ENCODE measurements around the gene MEX3B.
"Not testable (repeated sequence)": the region's sequence is repeated elsewhere in the genome, so short reads cannot be mapped to it uniquely, and the experiment has no call there.

Gene MEX3B

GRCh38 chr15:82031871-82032270 lies 13.9 kb downstream of the MEX3B start:
- no peak for FAIRE-seq
- no peak for TF ChIP-seq TAF1 (IDR thresholded peaks at IDR 0.05; ENCODE audit: borderline replicate concordance, low read depth, low read length)
- TF ChIP-seq POLR2AphosphoS5 (IDR thresholded peaks at IDR 0.05; ENCODE audit: low read depth, low read length) = no peak
- no peak for TF ChIP-seq POLR2A (IDR thresholded peaks at IDR 0.05; ENCODE audit: low read depth, low read length)
- no peak for DNase-seq (ENCODE audit: insufficient read length)

- FAIRE-seq (no peak), DNase-seq (ENCODE audit: insufficient read length) (no peak)
- TF ChIP-seq TAF1 (IDR thresholded peaks at IDR 0.05; ENCODE audit: borderline replicate concordance, low read depth, low read length) = no peak
- TF ChIP-seq POLR2A (IDR thresholded peaks at IDR 0.05; ENCODE audit: low read depth, low read length) = no peak
- no peak for TF ChIP-seq POLR2AphosphoS5 (IDR thresholded peaks at IDR 0.05; ENCODE audit: low read depth, low read length)
Measured at GRCh38 chr15:82030176-82030575, 15.6 kb downstream of the MEX3B start.

GRCh38 chr15:82028163-82028562 lies 17.7 kb downstream of the MEX3B start:
- not testable (repeated sequence) for DNase-seq (ENCODE audit: insufficient read length); FAIRE-seq

GRCh38 chr15:82021992-82022391 lies 23.8 kb downstream of the MEX3B start:
- DNase-seq (ENCODE audit: insufficient read length) (no peak), FAIRE-seq (no peak)
- TF ChIP-seq POLR2A (IDR thresholded peaks at IDR 0.05; ENCODE audit: low read depth, low read length) (no peak), POLR2AphosphoS5 (IDR thresholded peaks at IDR 0.05; ENCODE audit: low read depth, low read length) (no peak), TAF1 (IDR thresholded peaks at IDR 0.05; ENCODE audit: borderline replicate concordance, low read depth, low read length) (no peak)

- no peak for DNase-seq (ENCODE audit: insufficient read length)
- no peak for TF ChIP-seq POLR2A (IDR thresholded peaks at IDR 0.05; ENCODE audit: low read depth, low read length)
- no peak for TF ChIP-seq POLR2AphosphoS5 (IDR thresholded peaks at IDR 0.05; ENCODE audit: low read depth, low read length)
- TF ChIP-seq TAF1 (IDR thresholded peaks at IDR 0.05; ENCODE audit: borderline replicate concordance, low read depth, low read length) = no peak
- FAIRE-seq = no peak
Measured at GRCh38 chr15:82020625-82021394, 25.0 kb downstream of the MEX3B start.

GRCh38 chr15:82018201-82018600 lies 27.6 kb downstream of the MEX3B start:
- FAIRE-seq = no peak
- no peak for DNase-seq (ENCODE audit: insufficient read length)
- TF ChIP-seq POLR2AphosphoS5 (IDR thresholded peaks at IDR 0.05; ENCODE audit: low read depth, low read length) (no peak), TAF1 (IDR thresholded peaks at IDR 0.05; ENCODE audit: borderline replicate concordance, low read depth, low read length) (no peak)

GRCh38 chr15:82017656-82018055 lies 28.2 kb downstream of the MEX3B start:
- FAIRE-seq = no peak
- TF ChIP-seq POLR2AphosphoS5 (IDR thresholded peaks at IDR 0.05; ENCODE audit: low read depth, low read length) (no peak), TAF1 (IDR thresholded peaks at IDR 0.05; ENCODE audit: borderline replicate concordance, low read depth, low read length) (no peak), POLR2A (IDR thresholded peaks at IDR 0.05; ENCODE audit: low read depth, low read length) (no peak)

GRCh38 chr15:82014989-82015388 lies 30.8 kb downstream of the MEX3B start:
- TF ChIP-seq TAF1 (IDR thresholded peaks at IDR 0.05; ENCODE audit: borderline replicate concordance, low read depth, low read length) (no peak), POLR2A (IDR thresholded peaks at IDR 0.05; ENCODE audit: low read depth, low read length) (no peak), POLR2AphosphoS5 (IDR thresholded peaks at IDR 0.05; ENCODE audit: low read depth, low read length) (no peak)
- DNase-seq (ENCODE audit: insufficient read length) (no peak), FAIRE-seq (no peak)

More at GRCh38 chr15:82017656-82018055, 28.2 kb downstream of the MEX3B start:
- DNase-seq (ENCODE audit: insufficient read length) = no peak

- DNase-seq (ENCODE audit: insufficient read length) (no peak), FAIRE-seq (no peak)
- TF ChIP-seq POLR2A (IDR thresholded peaks at IDR 0.05; ENCODE audit: low read depth, low read length) (no peak), TAF1 (IDR thresholded peaks at IDR 0.05; ENCODE audit: borderline replicate concordance, low read depth, low read length) (no peak), POLR2AphosphoS5 (IDR thresholded peaks at IDR 0.05; ENCODE audit: low read depth, low read length) (no peak)
Measured at GRCh38 chr15:82012908-82013307, 32.9 kb downstream of the MEX3B start.

GRCh38 chr15:82005239-82005638 lies 40.6 kb downstream of the MEX3B start:
- TF ChIP-seq TAF1 (IDR thresholded peaks at IDR 0.05; ENCODE audit: borderline replicate concordance, low read depth, low read length) = no peak
- no peak for TF ChIP-seq POLR2A (IDR thresholded peaks at IDR 0.05; ENCODE audit: low read depth, low read length)
- TF ChIP-seq POLR2AphosphoS5 (IDR thresholded peaks at IDR 0.05; ENCODE audit: low read depth, low read length) = no peak
- FAIRE-seq (no peak), DNase-seq (ENCODE audit: insufficient read length) (no peak)

GRCh38 chr15:82003916-82004315 lies 41.9 kb downstream of the MEX3B start:
- FAIRE-seq (no peak), DNase-seq (ENCODE audit: insufficient read length) (no peak)
- TF ChIP-seq POLR2AphosphoS5 (IDR thresholded peaks at IDR 0.05; ENCODE audit: low read depth, low read length) (no peak), TAF1 (IDR thresholded peaks at IDR 0.05; ENCODE audit: borderline replicate concordance, low read depth, low read length) (no peak), POLR2A (IDR thresholded peaks at IDR 0.05; ENCODE audit: low read depth, low read length) (no peak)

GRCh38 chr15:81995081-81995480 lies 50.7 kb downstream of the MEX3B start:
- not testable (repeated sequence) for FAIRE-seq

GRCh38 chr15:81992523-81992922 lies 53.3 kb downstream of the MEX3B start:
- FAIRE-seq (no peak), DNase-seq (ENCODE audit: insufficient read length) (no peak)
- TF ChIP-seq POLR2A (IDR thresholded peaks at IDR 0.05; ENCODE audit: low read depth, low read length) = no peak
- TF ChIP-seq POLR2AphosphoS5 (IDR thresholded peaks at IDR 0.05; ENCODE audit: low read depth, low read length) = no peak
- TF ChIP-seq TAF1 (IDR thresholded peaks at IDR 0.05; ENCODE audit: borderline replicate concordance, low read depth, low read length) = no peak

More at GRCh38 chr15:81995081-81995480, 50.7 kb downstream of the MEX3B start:
- not testable (repeated sequence) for DNase-seq (ENCODE audit: insufficient read length)
